AG04450 (cell line): Measurements from ENCODE around the gene SPAG5. TPM values are rescaled to one million over a fixed set of nuclear protein-coding genes. Genes with fewer than 3 reads are reported as not detected.

Source experiments
- CTCF ChIA-PET: fragments of 300-600, 350-600 bp; formaldehyde crosslinking; extraction: SDS; loops from one replicate; lab custom pipeline; 2022; ENCODE audit warnings: antibody characterized with exemption, inconsistent platforms; lab: Charles Lee
- POLR2A ChIA-PET: fragments of 350-600 bp; formaldehyde crosslinking; extraction: SDS; loops from one replicate; lab custom pipeline; 2021; ENCODE audit warnings: antibody characterized with exemption, inconsistent platforms; lab: Yijun Ruan, JAX
- DNase-seq: peaks from one replicate; pipeline ENCODE4 v3.0.0-alpha.2; 2011; ENCODE audit warnings: low read depth, low spot score
- H3K27ac ChIP-seq: one replicate; pipeline ENCODE4 v1.5.1; 2012; ENCODE audit warnings: low read depth, low read length, control low read depth
- H3K27me3 ChIP-seq: one replicate; pipeline ENCODE4 v1.6.0; 2012; ENCODE audit warnings: low read length; ENCODE audit not compliant: control insufficient read depth, insufficient read depth
- H3K4me3 ChIP-seq: 2 replicates; pipeline ENCODE4 v1.5.1; 2011; ENCODE audit warnings: mild to moderate bottlenecking, low read depth, low read length, control low read depth
- H3K9me3 ChIP-seq: 2 replicates; pipeline ENCODE4 v1.5.1; 2012; ENCODE audit warnings: low read length; ENCODE audit not compliant: control insufficient read depth, insufficient read depth
- CTCF ChIP-seq: IDR thresholded peaks from 2 replicates; pipeline ENCODE4 v1.5.1; 2011; ENCODE audit warnings: low read depth, low read length, control low read depth, inconsistent platforms
- polyA plus RNA-seq: library from polyadenylated mRNA; depleted of rRNA; stranded (reverse); fragments of >200 nt; gene quantifications from 2 replicates; pipeline ENCODE4 v1.2.3, GENCODE V29; 2011

Gene SPAG5
- polyA plus RNA-seq, 1 experiment, result 17.4 TPM

GRCh38 chr17:28540231-28540630 is 58.6 kb downstream of the SPAG5 start:
- no peak for TF ChIP-seq CTCF
- peaks cover 22% of the 10 kb centered on the region for H3K27me3 ChIP-seq
- H3K27ac ChIP-seq, result no peak overlapping the region
- DNase-seq, result no peak
- POLR2A ChIA-PET, result no interaction called here
- H3K4me3 ChIP-seq, result no peak overlapping the region
- CTCF ChIA-PET, result interaction anchor here (0.8 to 3.0 kb wide), 9 partner anchors 9 to 54 kb away, joined by 3 to 70 read pairs (median 6); no protein-coding TSS in a partner anchor
- H3K9me3 ChIP-seq, result no peaks in the 10 kb centered on the region; the same call in 1 of the 2 replicates

- Histone ChIP-seq H3K9me3 (no peaks in the 10 kb centered on the region; the same call in 1 of the 2 replicates), H3K4me3 (no peak overlapping the region), H3K27me3 (peaks cover 25% of the 10 kb centered on the region), H3K27ac (no peak overlapping the region)
- ChIA-PET POLR2A (no interaction called here), CTCF (interaction anchor here (3.3 kb wide), 1 partner anchor 44 kb away, joined by 13 read pairs; no protein-coding TSS in a partner anchor)
- TF ChIP-seq CTCF, result no peak
- no peak for DNase-seq
Observed at GRCh38 chr17:28538296-28538895, 60.4 kb downstream of the SPAG5 start.

- Histone ChIP-seq H3K9me3 (no peaks in the 10 kb centered on the region; the same call in 1 of the 2 replicates), H3K27ac (no peak overlapping the region), H3K27me3 (peaks cover 25% of the 10 kb centered on the region), H3K4me3 (no peak overlapping the region)
- POLR2A ChIA-PET, result no interaction called here
- no peak for TF ChIP-seq CTCF
- CTCF ChIA-PET, result interaction anchor here (0.5 to 3.3 kb wide), 3 partner anchors 12 to 150 kb away, joined by 3 to 13 read pairs (median 3); no protein-coding TSS in a partner anchor
- no peak for DNase-seq
Observed at GRCh38 chr17:28537219-28537610, 61.6 kb downstream of the SPAG5 start.

GRCh38 chr17:28536532-28537218 is 62.1 kb downstream of the SPAG5 start:
- Histone ChIP-seq H3K4me3 (no peak overlapping the region), H3K27ac (no peak overlapping the region), H3K27me3 (peaks cover 28% of the 10 kb centered on the region), H3K9me3 (no peaks in the 10 kb centered on the region; the same call in 1 of the 2 replicates)
- TF ChIP-seq CTCF, result no peak
- DNase-seq, result no peak
- CTCF ChIA-PET, result interaction anchor here (0.5 to 3.3 kb wide), 3 partner anchors 12 to 150 kb away, joined by 3 to 13 read pairs (median 3); no protein-coding TSS in a partner anchor
- POLR2A ChIA-PET, result no interaction called here
